Measurements from ENCODE around the gene GJC2.

GRCh38 chr1:228177183-228177475 is 27.4 kb downstream of the GJC2 start:
- TF ChIP-seq, protein P1, sequence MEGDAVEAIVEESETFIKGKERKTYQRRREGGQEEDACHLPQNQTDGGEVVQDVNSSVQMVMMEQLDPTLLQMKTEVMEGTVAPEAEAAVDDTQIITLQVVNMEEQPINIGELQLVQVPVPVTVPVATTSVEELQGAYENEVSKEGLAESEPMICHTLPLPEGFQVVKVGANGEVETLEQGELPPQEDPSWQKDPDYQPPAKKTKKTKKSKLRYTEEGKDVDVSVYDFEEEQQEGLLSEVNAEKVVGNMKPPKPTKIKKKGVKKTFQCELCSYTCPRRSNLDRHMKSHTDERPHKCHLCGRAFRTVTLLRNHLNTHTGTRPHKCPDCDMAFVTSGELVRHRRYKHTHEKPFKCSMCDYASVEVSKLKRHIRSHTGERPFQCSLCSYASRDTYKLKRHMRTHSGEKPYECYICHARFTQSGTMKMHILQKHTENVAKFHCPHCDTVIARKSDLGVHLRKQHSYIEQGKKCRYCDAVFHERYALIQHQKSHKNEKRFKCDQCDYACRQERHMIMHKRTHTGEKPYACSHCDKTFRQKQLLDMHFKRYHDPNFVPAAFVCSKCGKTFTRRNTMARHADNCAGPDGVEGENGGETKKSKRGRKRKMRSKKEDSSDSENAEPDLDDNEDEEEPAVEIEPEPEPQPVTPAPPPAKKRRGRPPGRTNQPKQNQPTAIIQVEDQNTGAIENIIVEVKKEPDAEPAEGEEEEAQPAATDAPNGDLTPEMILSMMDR (IDR thresholded peaks at IDR 0.05) = no peak
- no peak for TF ChIP-seq EZH2 (IDR thresholded peaks at IDR 0.05; ENCODE audit: borderline replicate concordance, insufficient read depth, low read depth, low read length, poor library complexity, severe bottlenecking)
